HL-60/S4 (cell line): ENCODE measurements around the gene ADGRV1.

ENCODE experiments used
- in situ Hi-C: fragments of 300-500 bp; cut with MboI; formaldehyde crosslinking; loops from 2 replicates; pipeline ENCODE4 v1.14.3; 2022; ENCODE audit warnings: low sequenced_read_pairs

The ADGRV1 gene

GRCh38 chr5:91176288-91177016, 617.9 kb downstream of the ADGRV1 start:
- in situ Hi-C loops: no loop called here

DNA sequence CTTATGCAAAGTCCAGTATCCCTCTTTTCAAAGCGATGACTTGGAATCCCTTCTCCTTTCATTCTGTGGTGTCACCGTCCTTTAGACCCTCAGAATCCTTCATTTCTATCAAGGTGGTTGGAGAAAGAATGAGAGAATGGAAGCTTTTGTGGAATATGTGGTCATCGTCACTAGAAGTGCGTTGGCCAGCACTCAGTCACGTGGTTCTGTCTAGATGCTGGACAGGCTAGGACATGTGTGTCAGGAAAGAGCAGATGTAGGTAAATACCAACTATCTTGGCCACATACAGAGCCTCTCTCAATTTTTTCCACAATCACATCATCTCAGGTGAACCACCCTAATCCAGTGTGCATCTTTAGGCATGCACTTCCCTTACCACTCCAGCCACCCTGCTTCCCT, 618.5 kb downstream of the ADGRV1 start:
- in situ Hi-C loops: no loop called here

- in situ Hi-C loops: no loop called here
Measured at GRCh38 chr5:91177639-91178038, 619.0 kb downstream of the ADGRV1 start.

- in situ Hi-C loops: no loop called here
Measured at GRCh38 chr5:91178461-91178860, 619.9 kb downstream of the ADGRV1 start.

GRCh38 chr5:91179018-91179417, 620.4 kb downstream of the ADGRV1 start:
- in situ Hi-C loops: no loop called here

DNA sequence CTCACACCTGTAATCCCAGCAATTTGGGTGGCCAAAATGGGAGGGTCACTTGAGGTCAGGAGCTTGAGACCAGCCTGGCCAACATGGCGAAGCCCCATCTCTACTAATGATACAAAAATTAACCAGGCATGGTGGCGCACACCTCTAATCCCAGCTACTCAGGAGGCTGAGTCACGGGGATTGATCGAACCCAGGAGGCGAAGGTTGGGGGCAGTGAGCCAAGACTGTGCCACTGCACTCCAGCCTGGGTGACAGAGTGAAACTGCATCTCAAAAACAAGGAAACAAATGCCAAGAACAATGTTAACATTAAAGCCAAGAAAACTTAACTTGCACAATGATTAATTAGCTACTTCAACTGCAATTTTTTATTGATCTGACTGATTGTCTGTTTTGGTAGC, 621.9 kb downstream of the ADGRV1 start:
- in situ Hi-C loops: no loop called here

DNA sequence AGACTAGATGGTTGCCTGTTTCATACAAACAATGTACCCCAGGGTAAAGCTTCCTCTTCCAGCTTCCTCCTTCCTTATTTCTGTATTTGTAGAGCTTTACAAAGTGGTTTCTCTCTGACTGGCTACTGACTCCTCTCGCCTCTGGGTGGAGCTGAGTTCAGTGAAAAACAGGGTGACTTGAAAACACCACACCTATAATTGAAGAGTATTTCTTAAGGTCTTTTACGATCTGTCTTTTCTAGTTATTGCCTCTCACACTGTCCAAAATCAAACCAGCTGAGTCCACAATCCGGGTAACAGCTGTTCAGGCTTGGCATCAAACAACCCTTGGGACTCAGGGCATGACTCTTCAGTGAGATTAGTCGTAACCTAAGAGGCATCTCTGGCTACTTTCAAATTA, 624.2 kb downstream of the ADGRV1 start:
- in situ Hi-C loops: no loop called here

GRCh38 chr5:91183743-91184142, 625.1 kb downstream of the ADGRV1 start:
- in situ Hi-C loops: no loop called here

DNA sequence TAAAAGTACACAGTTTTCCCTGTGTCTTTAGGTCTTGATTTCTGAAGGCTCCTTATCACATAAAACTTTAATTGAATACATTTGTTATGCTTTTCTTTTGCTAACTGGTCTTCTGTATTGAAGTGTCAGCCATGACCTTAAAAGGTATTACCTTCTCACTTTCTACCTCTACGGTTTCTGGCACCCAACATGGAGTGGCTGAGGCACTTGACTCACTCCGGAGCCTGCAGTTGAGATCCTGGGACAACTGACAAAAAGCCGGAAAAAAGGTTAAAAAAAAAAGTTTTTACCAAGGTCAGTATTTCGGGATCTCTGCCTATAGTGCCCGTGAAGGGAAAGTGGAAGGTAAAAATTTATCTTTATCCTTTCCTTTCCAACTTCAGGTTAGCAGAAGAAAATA, 627.5 kb downstream of the ADGRV1 start:
- in situ Hi-C loops: no loop called here

- in situ Hi-C loops: no loop called here
Measured at GRCh38 chr5:91187032-91187431, 628.4 kb downstream of the ADGRV1 start.

DNA sequence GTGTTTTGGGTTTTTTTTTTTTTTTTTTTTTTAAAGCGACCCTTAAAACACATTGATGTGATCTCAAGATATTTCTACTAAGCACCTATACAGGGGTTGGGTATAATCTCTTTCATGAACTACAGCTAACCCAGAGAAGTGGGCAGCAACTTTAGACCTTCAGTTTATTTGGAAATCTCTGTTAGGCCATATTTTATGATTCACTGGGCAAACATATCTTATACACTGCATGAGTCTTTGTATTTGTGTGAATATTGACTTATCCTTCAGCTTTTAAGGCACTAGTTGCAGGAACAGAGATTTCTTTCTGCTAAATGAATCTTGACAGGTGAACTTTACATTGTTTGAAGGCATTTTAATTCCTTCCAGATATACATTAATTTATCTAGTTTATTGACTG, 630.2 kb downstream of the ADGRV1 start:
- in situ Hi-C loops: no loop called here

GRCh38 chr5:91189480-91190313, 631.1 kb downstream of the ADGRV1 start:
- in situ Hi-C loops: no loop called here

- in situ Hi-C loops: no loop called here
Measured at GRCh38 chr5:91190314-91190690, 631.7 kb downstream of the ADGRV1 start.

DNA sequence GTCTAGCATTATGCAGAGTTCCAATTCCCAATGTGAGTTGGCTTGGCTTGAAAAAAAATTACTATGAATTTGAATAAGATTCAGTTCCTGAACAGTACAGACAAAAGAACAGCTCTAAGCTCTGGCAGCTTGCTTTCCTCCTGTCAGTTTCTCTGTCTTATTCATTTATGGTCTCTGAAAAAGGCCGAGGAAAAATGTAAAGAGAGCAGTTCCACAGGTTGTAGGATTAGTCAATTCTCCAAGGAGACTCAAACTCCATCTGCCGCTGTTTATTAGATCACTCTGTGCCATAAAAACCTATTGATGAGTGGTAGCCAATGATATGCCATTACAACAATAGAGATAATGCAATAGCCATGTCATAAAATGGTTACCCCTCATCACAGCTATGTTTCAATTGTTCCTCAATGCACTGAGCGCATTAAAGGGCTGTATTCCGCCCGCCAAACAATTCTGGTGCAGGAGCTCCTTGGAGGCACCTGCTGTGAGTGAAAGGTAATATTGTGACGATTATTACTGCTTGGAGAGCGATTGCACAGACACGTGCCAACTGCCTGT, 636.3 kb downstream of the ADGRV1 start:
- in situ Hi-C loops: no loop called here

- in situ Hi-C loops: no loop called here
Measured at GRCh38 chr5:91200692-91201091, 642.1 kb downstream of the ADGRV1 start.

- in situ Hi-C loops: no loop called here
Measured at GRCh38 chr5:91206103-91206502, 647.5 kb downstream of the ADGRV1 start.

DNA sequence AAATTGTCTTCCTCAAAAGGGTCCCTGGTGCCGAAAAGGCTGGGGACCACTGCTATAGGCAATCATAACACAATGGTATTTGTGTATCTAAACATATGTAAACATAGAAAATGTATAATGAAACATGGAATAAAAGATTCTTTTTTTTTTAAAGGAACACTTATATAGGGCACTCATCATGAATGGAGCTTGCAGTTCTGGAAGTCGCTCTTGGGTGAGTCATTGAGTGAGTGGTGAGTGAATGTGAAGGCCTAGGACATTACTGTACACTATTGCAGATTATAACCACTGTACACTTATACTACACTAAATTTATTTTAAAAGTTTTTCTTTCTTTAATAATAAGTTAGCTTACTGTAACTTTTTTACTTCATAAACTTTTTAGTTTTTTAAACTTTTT, 648.1 kb downstream of the ADGRV1 start:
- in situ Hi-C loops: no loop called here

DNA sequence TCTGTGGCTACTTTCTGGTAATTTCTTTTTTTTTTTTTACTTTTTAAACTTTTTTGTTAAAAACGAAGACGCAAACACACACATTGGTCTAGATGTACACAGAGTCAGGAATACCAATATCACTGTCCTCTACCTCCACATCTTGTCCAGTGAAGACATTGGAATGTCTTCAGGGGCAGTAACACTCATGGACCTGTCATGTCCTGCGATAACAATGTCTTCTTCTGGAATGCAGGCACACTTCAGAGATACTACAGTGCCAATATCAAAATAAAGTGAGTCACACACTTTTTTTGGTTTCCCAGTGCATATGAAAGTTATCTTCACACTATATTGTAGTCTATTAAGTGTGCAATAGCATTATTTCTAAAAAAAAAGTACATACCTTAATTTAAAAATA, 648.7 kb downstream of the ADGRV1 start:
- in situ Hi-C loops: no loop called here

DNA sequence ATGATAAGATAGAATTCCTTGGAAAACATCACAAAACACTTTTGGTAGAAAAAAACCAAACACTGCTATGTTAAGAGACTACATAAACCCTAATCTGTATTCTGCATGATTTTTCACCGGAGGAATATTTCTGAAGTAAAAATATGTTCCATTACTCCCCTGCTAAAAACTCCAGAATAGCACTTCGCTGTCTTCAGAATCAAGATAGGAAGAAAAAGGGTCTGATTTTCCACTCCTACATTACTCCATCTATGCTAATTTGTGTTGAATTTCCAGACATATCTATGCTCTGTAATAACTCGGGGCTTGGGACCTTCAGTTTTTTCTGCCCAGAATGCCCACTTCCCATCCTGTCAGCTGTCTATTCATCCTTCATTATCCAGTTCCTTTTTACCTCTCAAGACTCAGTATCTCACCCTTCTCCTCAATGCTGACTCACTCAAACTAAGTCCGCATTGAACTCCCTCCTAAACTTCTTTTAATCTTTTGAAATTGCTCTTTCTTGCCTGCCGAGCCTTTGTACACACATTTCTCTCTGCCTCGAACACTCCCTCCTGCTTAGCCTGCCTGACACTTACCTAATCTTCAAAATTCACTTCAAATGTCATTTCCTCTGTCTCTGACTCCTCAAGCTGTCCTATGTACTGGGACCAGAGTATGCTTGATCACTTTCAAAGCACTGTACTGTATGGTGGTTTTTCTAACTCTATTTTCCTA, 653.6 kb downstream of the ADGRV1 start:
- in situ Hi-C loops: no loop called here

- in situ Hi-C loops: no loop called here
Measured at GRCh38 chr5:91212714-91213092, 654.1 kb downstream of the ADGRV1 start.
